ENCODE data around the gene ATG10.

Gene ATG10

DNA sequence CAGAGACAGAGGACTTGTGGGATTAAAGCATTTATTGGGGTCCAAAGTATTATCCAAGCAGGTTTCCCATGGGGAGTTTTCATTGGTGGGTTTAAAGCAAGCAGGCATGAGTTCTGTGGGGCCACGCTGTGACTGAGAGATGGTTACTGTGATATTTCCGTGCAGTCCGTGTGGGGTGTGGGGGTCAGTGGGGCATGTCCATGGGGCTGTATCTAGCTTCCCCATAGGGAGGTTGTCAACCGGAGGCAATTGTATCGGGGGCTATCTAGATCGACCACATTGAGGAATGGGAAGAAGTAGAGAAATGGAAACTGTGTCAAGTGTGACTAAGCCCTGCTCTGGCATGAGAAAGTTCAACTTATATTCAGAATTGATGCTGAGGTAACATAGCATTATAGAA is 313.4 kb downstream of the ATG10 start:
- no peak for DNase-seq

DNA sequence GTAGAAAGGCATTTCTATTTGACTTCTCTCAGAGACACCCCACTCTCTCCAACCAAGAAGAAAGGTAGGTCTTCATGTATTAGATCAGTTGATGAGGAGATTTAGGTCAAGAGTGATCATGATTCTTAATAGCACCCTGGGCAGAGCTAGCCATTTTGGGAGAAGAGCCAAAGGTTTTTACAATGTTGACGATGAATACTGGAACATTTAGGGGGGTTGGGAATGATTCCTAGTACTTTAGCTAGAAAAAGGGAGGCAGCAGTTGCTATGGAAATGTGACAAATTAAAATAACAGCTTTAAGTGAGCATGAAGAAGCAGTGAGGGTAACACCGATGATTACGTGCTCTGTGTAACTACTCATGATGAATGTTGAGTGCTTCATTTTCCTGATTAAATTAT is 315.8 kb downstream of the ATG10 start:
- DNase-seq, result no peak

DNA sequence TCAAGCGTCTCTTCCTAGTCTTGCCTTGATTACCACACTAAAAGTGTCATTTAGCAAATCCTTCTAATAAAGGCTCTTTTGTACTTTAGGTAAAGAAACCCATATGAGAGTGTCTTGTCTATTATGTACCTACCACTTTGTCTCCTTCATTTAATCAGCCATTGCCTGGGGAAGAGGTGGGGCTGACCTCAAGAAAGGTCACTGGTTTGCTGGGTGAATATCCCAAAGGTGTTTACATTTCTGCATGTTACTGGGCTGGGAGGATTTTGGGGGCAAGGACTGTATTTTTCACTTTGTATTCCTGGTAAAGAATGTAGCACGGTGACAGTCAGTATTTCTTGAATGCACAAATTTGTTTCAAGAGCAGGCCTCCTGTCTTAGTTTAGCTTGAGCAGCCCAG is 318.2 kb downstream of the ATG10 start:
- DNase-seq, result no peak

DNA sequence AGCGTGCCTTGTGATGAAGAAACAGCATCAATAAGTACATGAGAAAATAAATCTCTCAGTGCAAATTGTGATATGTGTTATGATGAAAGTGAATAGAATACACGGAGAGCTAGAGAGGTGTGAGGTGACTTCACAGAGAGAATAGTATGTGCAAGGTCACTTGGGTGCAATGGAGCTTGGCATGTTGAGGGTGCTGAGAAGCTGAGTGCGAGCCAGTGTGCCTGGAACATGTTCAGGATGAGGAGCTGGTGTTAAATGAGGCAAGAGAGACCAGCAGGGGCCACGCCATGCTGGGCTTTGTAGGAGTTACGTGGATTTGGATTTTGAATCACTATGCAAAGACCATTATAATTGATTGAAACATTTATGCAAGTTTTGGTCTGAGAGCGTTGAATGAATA is 319.1 kb downstream of the ATG10 start:
- no peak for DNase-seq

DNA sequence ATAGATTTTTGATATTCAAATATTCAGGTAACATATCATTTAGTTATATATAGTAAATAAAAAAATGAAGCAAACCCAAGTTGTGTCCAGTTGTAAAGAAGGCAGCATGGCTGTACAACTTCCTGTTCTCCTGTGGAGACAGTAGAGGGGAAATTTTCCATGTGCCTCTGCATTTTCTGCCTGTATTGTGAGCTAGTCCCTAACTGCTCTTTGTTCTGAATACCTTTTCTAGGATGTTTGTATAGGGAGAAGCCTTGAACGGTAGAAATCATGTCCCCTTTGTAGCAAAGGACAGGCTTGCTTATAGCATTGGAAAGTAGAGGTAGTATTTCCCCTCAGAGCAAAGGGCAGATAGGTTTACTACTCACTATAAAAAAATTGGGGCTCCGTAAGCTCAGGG is 319.6 kb downstream of the ATG10 start:
- no peak for DNase-seq

DNA sequence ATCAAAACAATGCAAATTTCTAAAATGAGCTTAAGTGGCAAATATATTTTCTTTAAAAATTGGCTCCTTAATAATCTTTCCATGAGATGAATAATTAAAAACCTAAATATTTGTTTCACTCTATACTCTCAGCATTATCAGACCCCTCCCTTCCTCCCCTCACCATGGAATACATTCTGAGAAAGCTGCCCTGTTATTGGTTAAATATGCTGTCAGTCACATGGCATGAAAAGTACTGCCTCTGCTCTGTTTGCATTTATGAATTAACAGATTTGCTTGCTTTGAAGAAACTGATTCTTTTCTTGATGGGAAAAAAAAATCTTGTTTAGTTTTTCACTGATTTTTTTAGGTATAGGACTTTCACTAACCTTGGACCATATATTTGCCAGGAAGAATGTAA is 323.3 kb downstream of the ATG10 start:
- DNase-seq, result no peak

DNA sequence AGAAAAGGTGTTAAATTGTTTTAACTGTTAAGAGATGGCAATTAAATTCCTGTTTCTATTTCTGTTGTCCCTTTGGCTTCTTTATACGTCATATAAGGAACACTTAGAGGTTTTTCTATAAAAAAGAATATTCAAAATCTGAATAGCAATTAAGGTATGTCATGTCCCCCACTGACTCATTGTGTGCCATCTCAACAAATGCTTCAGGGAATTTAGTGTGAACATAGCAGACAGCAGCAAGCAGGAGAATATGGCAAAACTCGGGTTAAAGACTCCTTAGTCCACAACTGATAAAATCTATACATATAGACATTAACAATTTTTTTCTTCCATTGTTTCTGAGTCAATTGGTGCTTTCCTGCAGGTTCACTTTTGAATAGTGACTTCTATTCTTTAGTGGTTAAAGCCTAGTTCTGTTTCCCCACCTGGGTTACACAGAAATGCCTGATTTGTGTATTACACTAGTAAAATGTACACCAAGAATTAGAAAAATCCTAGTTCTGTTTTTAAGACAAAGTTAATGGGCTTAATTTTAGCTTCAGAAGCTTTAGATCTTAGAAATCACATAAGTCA is 324.2 kb downstream of the ATG10 start:
- no peak for DNase-seq

DNA sequence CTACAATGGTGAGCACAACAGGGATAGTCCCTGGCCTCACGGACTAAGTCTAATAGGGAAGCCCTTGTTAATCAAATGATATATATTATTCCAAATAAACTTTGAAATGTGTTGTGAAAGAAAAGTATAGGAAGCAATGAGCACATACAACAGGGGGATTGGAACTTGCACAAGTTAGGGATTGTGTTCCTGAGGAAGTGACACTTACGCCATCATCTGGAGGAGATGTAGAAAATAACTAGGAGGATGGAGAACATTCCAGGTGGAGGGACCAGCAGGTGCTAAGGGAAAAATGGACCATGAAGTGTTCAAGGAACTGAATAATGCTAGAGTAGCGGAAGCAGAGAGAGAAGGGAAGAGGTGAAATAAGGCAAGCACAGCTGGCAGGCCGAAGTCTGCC is 325.1 kb downstream of the ATG10 start:
- no peak for DNase-seq

DNA sequence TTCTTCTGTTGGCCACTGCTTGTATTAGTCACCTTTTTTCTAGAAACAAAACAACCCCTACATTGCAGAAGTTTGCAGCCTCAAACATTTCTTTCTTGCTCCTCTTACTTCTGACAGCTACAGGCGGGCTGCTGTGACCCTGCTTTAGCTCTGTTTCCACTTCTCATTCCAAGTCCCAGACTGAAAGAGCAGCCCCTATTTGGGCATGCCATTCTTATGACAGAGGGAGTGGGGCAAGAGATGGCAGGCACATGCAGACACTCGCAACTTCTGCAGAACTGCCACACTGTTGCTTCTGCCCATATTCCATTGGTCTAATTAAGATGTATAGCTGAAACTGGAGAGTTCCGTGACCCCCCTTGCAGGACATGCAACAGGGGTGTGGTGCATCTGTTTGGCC is 325.9 kb downstream of the ATG10 start:
- no peak for DNase-seq

DNA sequence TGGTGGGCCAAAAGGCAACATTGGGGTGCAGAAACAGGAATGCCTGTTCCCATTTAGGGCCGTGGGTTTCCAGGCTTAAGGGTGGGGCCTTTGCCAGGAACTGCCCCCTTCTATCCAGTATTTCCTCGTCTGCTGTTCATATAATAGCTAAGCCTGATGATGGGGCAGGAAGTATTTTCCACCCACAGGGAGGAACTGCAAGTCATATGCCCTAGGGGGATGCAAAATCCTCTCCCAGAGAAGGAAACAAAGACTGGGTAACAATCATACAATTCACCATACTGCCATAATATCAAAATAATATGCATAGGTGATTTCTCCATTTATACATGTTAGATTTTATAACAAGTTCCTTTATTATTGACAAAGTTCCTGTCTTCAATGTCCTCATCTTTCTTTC is 326.8 kb downstream of the ATG10 start:
- DNase-seq, result no peak

DNA sequence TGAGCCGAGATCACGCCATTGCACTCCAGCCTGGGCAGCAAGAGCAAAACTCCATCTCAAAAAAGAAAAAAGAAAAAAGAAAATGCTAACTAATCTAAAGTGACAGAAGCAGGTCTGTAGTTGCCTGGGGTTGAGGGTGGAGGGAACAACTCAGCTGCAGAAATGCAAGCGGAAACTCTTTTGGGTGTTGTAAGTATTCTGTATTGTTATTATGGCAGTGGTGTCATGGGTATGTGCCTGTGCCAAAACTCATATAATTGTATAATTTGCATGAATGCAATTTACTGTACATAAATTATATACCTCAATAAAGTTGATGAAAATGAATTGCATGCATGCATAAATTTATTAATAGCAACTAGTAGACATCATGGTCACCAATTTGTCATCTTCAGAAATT is 329.4 kb downstream of the ATG10 start:
- DNase-seq, result no peak
